Right cardiac atrium (tissue), 5 donors: Measurements from ENCODE around the gene NDN. TPM values are rescaled to one million over a fixed set of nuclear protein-coding genes. Genes with fewer than 3 reads are reported as not detected.

ENCODE experiments used
- ATAC-seq, 2 donors: fragments of 200-7000 bp; cut with Tn5 transposase; one replicate each; pipeline versions ENCODE4 v1.8.0 to v1.9.1; 2020; ENCODE audit warnings: moderate library complexity in 2 of 2, mild to moderate bottlenecking in 1 of 2
- DNase-seq, 3 donors: peaks; one replicate each; pipeline ENCODE4 v3.0.0-alpha.2; 2020
- H3K27ac ChIP-seq: one replicate; pipeline ENCODE4 v1.5.1; 2013; ENCODE audit warnings: mild to moderate bottlenecking, low read length, control low read depth, moderate library complexity
- H3K27me3 ChIP-seq: one replicate; pipeline ENCODE4 v1.6.1; 2013; ENCODE audit not compliant: control insufficient read depth, insufficient read depth
- H3K4me1 ChIP-seq: one replicate; pipeline ENCODE4 v1.6.1; 2013; ENCODE audit warnings: low read length; ENCODE audit not compliant: control insufficient read depth, insufficient read depth
- H3K4me3 ChIP-seq: one replicate; pipeline ENCODE4 v1.5.1; 2013; ENCODE audit warnings: low read length, control low read depth
- H3K9me3 ChIP-seq: one replicate; pipeline ENCODE4 v1.6.1; 2013; ENCODE audit warnings: low read length; ENCODE audit not compliant: control insufficient read depth
- WGBS: extraction: QIAGEN DNeasy Blood & Tissue Kit; methylation state at CpG from one replicate; pipeline ENCODE4 v1.1.7; 2013; 5-methylcytosine and 5-hydroxymethylcytosine counted together
- intact Hi-C, 4 donors: fragments of 100-400 bp; cut with DNase I; formaldehyde crosslinking; loops; one replicate each; pipeline versions ENCODE4 v1.11.0 to v1.14.0; 2022 to 2023
- polyA plus RNA-seq: library from polyadenylated mRNA; stranded (reverse); fragments of 200-250 nt; gene quantifications from one replicate; pipeline ENCODE4 v1.2.3, GENCODE V29; 2013
- total RNA-seq, 4 donors: library from RNA; stranded (reverse); fragmentation: NEBNext Ultra II Directional; extraction: Animal tissue kit (Norgen Biotek cat#: 25700); gene quantifications; one replicate each; pipeline ENCODE4 v1.2.1, GENCODE V29; 2021
- donor health status: healthy with polysubstance abuse.
- donor health status: DM: no; HTN: yes; CAD: no.
- donor health status: DM: no; HTN: no; CAD: no.
- donor health status: DM: no; HTN: yes; CAD: no; lungs with severe emphysema.
- donor health status: DM: yes; HTN: yes; CAD: no.

The NDN gene
- total and polyA plus RNA-seq, 5 donors = 37.9 to 60.0 (median 50.0) TPM

DNA sequence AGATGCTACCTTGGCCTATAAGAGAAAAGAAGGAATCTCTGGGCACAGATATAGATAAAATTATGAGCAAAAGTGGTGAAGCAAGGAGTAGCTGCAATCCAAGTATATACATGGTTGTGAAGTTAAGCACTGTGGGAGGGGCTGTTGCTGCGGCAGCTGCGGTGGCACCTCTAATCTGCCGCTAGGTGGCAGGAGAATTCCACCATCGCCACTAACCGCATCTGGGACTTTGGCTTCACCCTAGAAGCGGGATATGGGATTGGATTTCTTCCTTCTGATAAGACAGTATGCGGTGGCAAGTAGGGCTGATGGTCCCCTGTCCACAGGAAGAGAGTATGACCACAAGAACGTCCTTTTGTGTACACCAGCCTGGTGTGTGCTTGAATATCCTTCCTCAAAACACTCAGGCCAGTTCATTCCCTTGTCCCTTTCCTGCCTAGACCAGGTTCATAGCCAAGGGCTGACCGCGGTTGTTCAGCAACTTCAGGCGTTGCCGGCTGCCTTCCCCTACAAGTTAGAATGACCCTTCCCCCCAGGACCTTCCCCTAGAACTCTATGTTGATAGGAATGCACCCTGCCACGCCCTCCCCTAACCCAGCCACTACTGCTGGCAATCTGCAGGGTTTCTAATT is 44.6 kb downstream of the NDN start:
- peak; percentile 78 to 80 for ATAC-seq
- Histone ChIP-seq H3K27me3 (no peaks in the 10 kb centered on the region), H3K27ac (no peak overlapping the region), H3K9me3 (no peaks in the 10 kb centered on the region), H3K4me3 (no peak overlapping the region), H3K4me1 (no peaks in the 10 kb centered on the region)
- WGBS = 16% methylated on average over 13 of the region's 13 CpGs
- intact Hi-C loops = loop anchor here in 2 of 4 donors (10.0 kb wide), 1 partner anchor 232 kb away; no protein-coding TSS in a partner anchor
- DNase-seq = peak; percentile 45 to 76 (median 65)

Other genes starting within 250 kb of the NDN start
- not detected for gene GOLGA6L2, start 240.1 kb downstream of the NDN start, total RNA-seq
- gene GOLGA6L2, start 240.1 kb downstream of the NDN start, polyA plus RNA-seq = not detected
- gene MKRN3, start 121.6 kb downstream of the NDN start, total RNA-seq = 1 to 10 TPM in 2 of 4 donors, under 1 TPM in 1, not detected in 1; 0.51 to 1.5 (median 1.1) TPM
- gene MKRN3, start 121.6 kb downstream of the NDN start, polyA plus RNA-seq = 0.23 TPM
- gene MAGEL2, start 39.4 kb downstream of the NDN start, total RNA-seq = under 1 TPM; 0.08 to 0.23 (median 0.14) TPM
- 0.02 TPM for gene MAGEL2, start 39.4 kb downstream of the NDN start, polyA plus RNA-seq